Upper lobe of left lung (tissue), 6 donors: Measurements from ENCODE around the gene LAMB1. TPM values are rescaled to one million over a fixed set of nuclear protein-coding genes. Genes with fewer than 3 reads are reported as not detected.

Source experiments
- ATAC-seq, 2 donors: fragments of 200-7000 bp; cut with Tn5 transposase; one replicate each; pipeline ENCODE4 v1.9.1; 2022; ENCODE audit warnings: mild to moderate bottlenecking in 2 of 2, moderate library complexity in 2 of 2; ENCODE audit not compliant: low FRiP score in 2 of 2
- DNase-seq, 2 donors: peaks; one replicate each; pipeline ENCODE4 v3.0.0-alpha.2; 2019 to 2020
- H3K27ac ChIP-seq, 4 donors: fragments of 200-600 bp; sonication (generic); one replicate each; pipeline ENCODE4 v1.5.1; 2016 to 2019
- H3K27me3 ChIP-seq, 4 donors: fragments of 200-600 bp; sonication (generic); one replicate each; pipeline ENCODE4 v1.5.1; 2017 to 2019
- H3K36me3 ChIP-seq, 4 donors: fragments of 200-600 bp; sonication (generic); one replicate each; pipeline ENCODE4 v1.5.1; 2016 to 2019
- H3K4me1 ChIP-seq, 4 donors: fragments of 200-600 bp; sonication (generic); one replicate each; pipeline ENCODE4 v1.5.1; 2018 to 2019
- H3K4me3 ChIP-seq, 4 donors: fragments of 200-600 bp; sonication (generic); one replicate each; pipeline ENCODE4 v1.5.1; 2017 to 2019; ENCODE audit warnings: mild to moderate bottlenecking in 2 of 4, moderate library complexity in 1 of 4
- H3K9me3 ChIP-seq, 4 donors: fragments of 200-600 bp; sonication (generic); one replicate each; pipeline ENCODE4 v1.5.1; 2018 to 2019
- EP300 ChIP-seq, 4 donors: sonication (generic); formaldehyde crosslinking; IDR thresholded peaks; one replicate each; pipeline ENCODE4 v1.5.1; 2017; ENCODE audit warnings: antibody characterized with exemption in 4 of 4, control low read depth in 2 of 4
- POLR2A ChIP-seq, 4 donors: fragments of 450-650 bp; IDR thresholded peaks; one replicate each; pipeline ENCODE4 v1.5.1; 2016 to 2017; ENCODE audit warnings: antibody characterized with exemption in 4 of 4, mild to moderate bottlenecking in 2 of 4
- POLR2AphosphoS5 ChIP-seq, 2 donors: sonication (generic); formaldehyde crosslinking; IDR thresholded peaks; one replicate each; pipeline ENCODE4 v1.5.1; 2017; ENCODE audit warnings: antibody characterized with exemption in 2 of 2
- WGBS, 2 donors: methylation state at CpG; one replicate each; pipeline ENCODE4 v1.1.5; 2017 to 2018; 5-methylcytosine and 5-hydroxymethylcytosine counted together
- total RNA-seq, 6 donors: library from RNA; depleted of rRNA in 4 of 6; stranded (reverse); fragments of >200 nt in 4 of 6; gene quantifications; one replicate each; pipeline versions ENCODE4 v1.1.0 to v1.2.1, GENCODE V29; 2016 to 2021
- TF ChIP-seq, protein P1 (sequence below), 6 experiments: fragments of 450-650 bp in 4 of 6; fragments of 200-600 bp in 2 of 6; sonication (generic) in 2 of 6; IDR thresholded peaks; one replicate each; pipeline ENCODE4 v1.5.1; 2016 to 2019; ENCODE audit warnings: antibody characterized with exemption in 6 of 6
- donor health status: DM: no; HTN: no; CAD: no; lungs with moderate emphysema.
- donor health status: DM: no; HTN: yes; CAD: no; lungs with severe emphysema.

Gene LAMB1
- total RNA-seq, 6 donors from 2014 or later = 100 to 443 (median 135) TPM

DNA sequence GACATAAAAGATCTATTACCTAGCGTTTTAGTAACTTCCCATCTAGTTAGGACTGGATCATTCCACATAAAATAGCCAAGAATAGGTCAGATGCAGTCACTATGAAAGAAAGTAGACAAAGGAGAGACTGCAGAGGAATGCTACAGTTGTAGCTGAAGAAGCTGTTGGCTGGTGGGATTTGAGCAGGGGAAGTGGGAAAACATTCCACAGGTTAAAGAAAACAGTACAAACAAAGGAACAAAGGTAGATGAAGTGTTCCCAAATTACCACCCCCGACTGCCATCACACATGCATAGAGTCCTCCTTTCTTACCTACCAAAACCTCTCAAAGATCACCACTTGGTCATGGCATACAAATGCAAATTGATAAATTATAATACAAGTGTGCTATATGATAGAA is 70.2 kb downstream of the LAMB1 start:
- H3K4me1 ChIP-seq = peaks cover 0 to 2% (median 0%) of the 10 kb centered on the region in 4 donors

GRCh38 chr7:107931740-107932515 is 71.0 kb downstream of the LAMB1 start:
- 49 to 69% methylated on average over 5 of the region's 5 CpGs for WGBS, 2 donors
- no peaks in the 10 kb centered on the region for H3K9me3 ChIP-seq
- H3K36me3 ChIP-seq = peaks cover 0 to 84% (median 8%) of the 10 kb centered on the region in 4 donors
- no peak for DNase-seq
- H3K4me3 ChIP-seq = no peak overlapping the region
- H3K27me3 ChIP-seq = no peaks in the 10 kb centered on the region
- TF ChIP-seq POLR2AphosphoS5 (IDR thresholded peaks at IDR 0.05) = no peak
- no peak for TF ChIP-seq POLR2A (IDR thresholded peaks at IDR 0.05)
- no peak for TF ChIP-seq EP300 (IDR thresholded peaks at IDR 0.05)
- TF ChIP-seq, protein P1, sequence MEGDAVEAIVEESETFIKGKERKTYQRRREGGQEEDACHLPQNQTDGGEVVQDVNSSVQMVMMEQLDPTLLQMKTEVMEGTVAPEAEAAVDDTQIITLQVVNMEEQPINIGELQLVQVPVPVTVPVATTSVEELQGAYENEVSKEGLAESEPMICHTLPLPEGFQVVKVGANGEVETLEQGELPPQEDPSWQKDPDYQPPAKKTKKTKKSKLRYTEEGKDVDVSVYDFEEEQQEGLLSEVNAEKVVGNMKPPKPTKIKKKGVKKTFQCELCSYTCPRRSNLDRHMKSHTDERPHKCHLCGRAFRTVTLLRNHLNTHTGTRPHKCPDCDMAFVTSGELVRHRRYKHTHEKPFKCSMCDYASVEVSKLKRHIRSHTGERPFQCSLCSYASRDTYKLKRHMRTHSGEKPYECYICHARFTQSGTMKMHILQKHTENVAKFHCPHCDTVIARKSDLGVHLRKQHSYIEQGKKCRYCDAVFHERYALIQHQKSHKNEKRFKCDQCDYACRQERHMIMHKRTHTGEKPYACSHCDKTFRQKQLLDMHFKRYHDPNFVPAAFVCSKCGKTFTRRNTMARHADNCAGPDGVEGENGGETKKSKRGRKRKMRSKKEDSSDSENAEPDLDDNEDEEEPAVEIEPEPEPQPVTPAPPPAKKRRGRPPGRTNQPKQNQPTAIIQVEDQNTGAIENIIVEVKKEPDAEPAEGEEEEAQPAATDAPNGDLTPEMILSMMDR (IDR thresholded peaks at IDR 0.05) = no peak
- no peak overlapping the region for H3K27ac ChIP-seq
- no peaks in the 10 kb centered on the region for H3K4me1 ChIP-seq
- no peak for ATAC-seq

More for the DNA sequence above, 70.2 kb downstream of the LAMB1 start:
- no peaks in the 10 kb centered on the region for H3K9me3 ChIP-seq
- peaks cover 0 to 75% (median 5%) of the 10 kb centered on the region in 4 donors for H3K36me3 ChIP-seq
- ATAC-seq (no peak), DNase-seq (no peak)
- no peak overlapping the region for H3K27ac ChIP-seq
- H3K4me3 ChIP-seq = no peak overlapping the region
- TF ChIP-seq POLR2A (IDR thresholded peaks at IDR 0.05) (no peak), POLR2AphosphoS5 (IDR thresholded peaks at IDR 0.05) (no peak), EP300 (IDR thresholded peaks at IDR 0.05) (no peak)
- TF ChIP-seq, protein P1 (IDR thresholded peaks at IDR 0.05) = no peak
- no peaks in the 10 kb centered on the region for H3K27me3 ChIP-seq
- 62 to 64% methylated on average over 2 of the region's 2 CpGs for WGBS, 2 donors

GRCh38 chr7:107926481-107926880 is 76.5 kb downstream of the LAMB1 start:
- TF ChIP-seq EP300 (IDR thresholded peaks at IDR 0.05) (no peak), POLR2AphosphoS5 (IDR thresholded peaks at IDR 0.05) (no peak), POLR2A (IDR thresholded peaks at IDR 0.05) (no peak)
- TF ChIP-seq, protein P1 (IDR thresholded peaks at IDR 0.05) = no peak
- DNase-seq (no peak), ATAC-seq (no peak)
- WGBS, 2 donors = 91 to 97% methylated on average over 1 of the region's 1 CpG
- Histone ChIP-seq H3K4me3 (no peak overlapping the region), H3K9me3 (no peaks in the 10 kb centered on the region), H3K27ac (no peak overlapping the region), H3K27me3 (no peaks in the 10 kb centered on the region), H3K4me1 (peaks cover 0 to 4% (median 0%) of the 10 kb centered on the region in 4 donors), H3K36me3 (peaks cover 0 to 98% (median 8%) of the 10 kb centered on the region in 4 donors)

- H3K4me3 ChIP-seq = no peak overlapping the region
- H3K9me3 ChIP-seq = no peaks in the 10 kb centered on the region
- H3K27me3 ChIP-seq = no peaks in the 10 kb centered on the region
- peaks cover 0 to 4% (median 2%) of the 10 kb centered on the region in 4 donors for H3K4me1 ChIP-seq
- peak overlapping the region in 1 of 4 donors; percentile 20 for H3K27ac ChIP-seq
- TF ChIP-seq, protein P1 (IDR thresholded peaks at IDR 0.05) = no peak
- no peak for TF ChIP-seq EP300 (IDR thresholded peaks at IDR 0.05)
- no peak for TF ChIP-seq POLR2AphosphoS5 (IDR thresholded peaks at IDR 0.05)
- no peak for TF ChIP-seq POLR2A (IDR thresholded peaks at IDR 0.05)
- DNase-seq = no peak
- no peak for ATAC-seq
- WGBS, 2 donors = 69 to 78% methylated on average over 5 of the region's 5 CpGs
- peaks cover 0 to 98% (median 8%) of the 10 kb centered on the region in 4 donors for H3K36me3 ChIP-seq
Measured at GRCh38 chr7:107924841-107925504, 78.0 kb downstream of the LAMB1 start.
